Skeletal muscle cell (primary cell): Measurements from ENCODE around the gene CTCF.
"Not testable (repeated sequence)": the region's sequence is repeated elsewhere in the genome, so short reads cannot be mapped to it uniquely, and the experiment has no call there.

Source experiments
- DNase-seq: peaks from one replicate; pipeline ENCODE4 v3.0.0-alpha.2; 2010; ENCODE audit warnings: low read depth
- H3K4me3 ChIP-seq: 2 replicates; pipeline ENCODE4 v1.5.1; 2011; ENCODE audit warnings: low read depth, mild to moderate bottlenecking, control low read depth, low read length, moderate library complexity

The CTCF gene

DNA sequence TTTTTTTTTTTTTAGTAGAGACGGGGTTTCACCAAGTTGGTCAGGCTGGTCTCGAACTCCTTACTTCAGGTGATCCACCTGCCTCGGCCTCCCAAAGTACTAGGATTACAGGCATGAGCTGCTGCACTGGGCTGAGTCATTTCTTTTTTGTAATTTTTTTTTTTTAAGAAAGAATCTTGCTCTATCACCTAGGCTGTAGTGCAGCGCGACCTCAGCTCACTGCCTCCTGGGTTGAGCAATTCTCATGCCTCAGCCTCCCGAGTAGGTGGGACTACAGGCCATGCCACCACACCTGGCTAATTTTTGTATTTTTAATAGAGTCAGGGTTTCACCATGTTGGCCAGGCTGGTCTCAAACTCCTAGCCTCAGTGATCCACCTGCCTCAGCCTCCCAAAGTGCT is 28.3 kb upstream of the CTCF start:
- DNase-seq, H3K4me3 ChIP-seq: not testable (repeated sequence)

DNA sequence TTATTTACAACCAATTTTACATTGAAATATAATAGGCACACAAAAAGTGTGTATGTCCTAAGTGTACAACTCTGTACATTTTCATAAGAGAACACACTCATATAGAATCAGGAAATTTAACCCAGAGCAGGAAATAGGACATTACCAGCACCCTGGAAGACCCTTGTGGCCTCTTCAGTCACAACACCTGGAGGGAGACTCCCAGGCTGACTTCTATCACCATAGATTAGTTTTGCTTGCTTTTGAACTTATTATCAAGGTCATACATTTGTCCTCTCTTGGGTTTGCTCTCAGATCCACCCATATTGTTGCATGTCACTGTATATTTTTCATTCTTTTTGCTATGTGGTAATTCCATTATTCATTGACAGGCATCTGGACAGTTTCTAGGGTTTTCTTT is 27.9 kb upstream of the CTCF start:
- H3K4me3 ChIP-seq: no peak overlapping the region
- DNase-seq: no peak

DNA sequence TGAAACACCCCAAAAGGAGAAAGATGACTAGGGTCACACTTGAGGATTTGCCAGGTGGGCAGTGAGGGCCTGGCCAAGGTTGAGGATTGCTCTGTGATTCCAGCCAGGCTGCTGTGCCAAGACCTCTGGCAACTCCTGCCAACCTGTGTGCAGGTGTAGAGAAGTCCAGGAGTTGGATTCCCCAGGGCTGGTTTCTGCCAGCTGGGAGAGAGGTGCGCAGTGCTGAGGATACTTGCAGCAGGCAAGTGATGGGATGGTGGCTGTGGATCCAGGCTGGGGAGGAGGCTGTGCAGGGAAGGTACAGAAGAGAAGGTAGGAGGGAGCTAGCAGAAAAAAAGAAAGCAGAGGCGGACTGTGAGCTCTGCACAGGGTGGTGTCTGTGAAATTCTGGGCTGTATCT is 27.1 kb upstream of the CTCF start:
- no peak for DNase-seq
- no peak overlapping the region for H3K4me3 ChIP-seq

DNA sequence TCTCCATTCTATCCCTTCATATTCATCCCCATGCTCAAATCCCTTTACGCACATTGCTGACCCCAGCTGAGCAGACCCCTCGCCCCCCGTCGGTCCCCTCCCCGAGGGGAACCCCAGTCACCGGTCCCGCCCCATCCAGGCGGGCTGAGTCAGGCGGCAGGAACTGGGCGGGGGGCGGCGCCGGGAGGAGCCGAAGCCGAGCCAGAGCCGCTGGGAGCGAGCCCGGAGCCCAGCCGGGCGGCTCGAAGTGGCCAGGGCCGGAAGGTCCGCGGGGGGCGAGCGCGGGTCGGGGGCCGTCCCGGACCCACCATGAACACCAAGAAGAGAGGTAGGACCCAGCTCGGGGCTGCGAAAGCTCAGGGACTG is 25.1 kb upstream of the CTCF start:
- peak overlapping the region; percentile 66 for H3K4me3 ChIP-seq
- DNase-seq: no peak

DNA sequence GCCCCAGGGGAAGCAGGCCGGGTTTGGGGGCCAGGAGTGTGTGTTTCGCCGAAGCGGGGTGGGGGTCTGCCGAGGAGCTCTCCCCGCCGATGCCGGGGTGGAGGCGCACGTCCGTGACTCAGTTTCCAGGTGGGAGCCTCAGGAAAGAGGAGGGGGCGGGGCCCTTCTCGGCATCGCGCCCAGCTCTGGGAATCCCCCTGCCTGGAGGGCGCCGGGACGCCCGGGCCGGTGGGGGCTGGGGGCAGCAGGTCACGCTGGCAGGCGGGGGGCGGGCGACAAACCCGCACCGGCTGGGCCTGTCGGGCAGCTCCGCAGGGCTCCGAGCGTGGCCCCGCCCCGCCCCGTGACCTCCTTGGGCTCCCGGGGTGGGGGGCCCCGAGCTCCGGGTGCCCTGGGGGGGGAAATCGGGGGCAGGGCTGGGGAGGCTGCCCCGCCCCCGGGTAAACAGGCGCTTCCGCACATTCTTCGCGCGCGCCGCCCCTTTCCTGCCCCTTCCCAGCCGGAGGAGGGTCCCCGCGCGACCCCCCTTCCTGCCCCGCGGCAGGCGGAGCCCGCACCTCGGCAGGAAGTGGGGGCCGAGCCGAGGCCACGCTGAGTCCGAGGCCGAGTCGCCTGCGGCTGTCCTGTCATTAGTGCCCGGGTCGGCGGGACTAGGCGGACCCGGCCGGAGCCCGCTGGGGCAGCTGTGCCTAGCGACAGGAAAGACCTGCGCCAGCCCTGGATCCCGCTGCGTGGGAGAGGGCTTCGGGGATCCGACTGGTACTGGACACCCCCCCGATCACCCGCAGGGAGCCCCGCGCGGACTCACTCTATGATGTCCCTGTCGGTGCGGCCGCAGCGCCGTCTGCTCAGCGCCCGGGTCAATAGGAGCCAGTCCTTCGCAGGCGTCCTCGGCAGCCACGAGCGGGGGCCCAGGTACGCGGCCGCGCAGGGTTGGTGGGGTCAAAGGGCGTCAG is 24.4 kb upstream of the CTCF start:
- no peak for DNase-seq
- H3K4me3 ChIP-seq: peak overlapping the region; percentile 66

DNA sequence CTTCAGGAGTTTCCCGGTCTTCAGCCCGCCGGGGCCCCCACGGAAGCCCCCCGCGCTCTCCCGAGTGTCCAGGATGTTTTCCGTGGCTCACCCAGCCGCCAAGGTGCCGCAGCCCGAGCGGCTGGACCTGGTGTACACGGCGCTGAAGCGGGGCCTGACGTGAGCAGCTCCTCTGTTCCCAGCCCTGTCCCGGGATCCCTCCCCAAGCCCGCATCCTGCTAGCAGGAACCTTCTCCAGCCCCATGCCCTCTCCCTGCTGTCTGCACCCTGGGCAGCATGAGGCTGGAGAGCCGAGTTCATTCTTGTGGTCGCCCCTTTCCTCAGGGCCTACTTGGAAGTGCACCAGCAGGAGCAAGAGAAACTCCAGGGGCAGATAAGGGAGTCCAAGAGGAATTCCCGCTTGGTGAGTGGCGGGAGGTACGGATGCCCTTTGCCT is 23.6 kb upstream of the CTCF start:
- peak overlapping the region; percentile 66 for H3K4me3 ChIP-seq
- no peak for DNase-seq

DNA sequence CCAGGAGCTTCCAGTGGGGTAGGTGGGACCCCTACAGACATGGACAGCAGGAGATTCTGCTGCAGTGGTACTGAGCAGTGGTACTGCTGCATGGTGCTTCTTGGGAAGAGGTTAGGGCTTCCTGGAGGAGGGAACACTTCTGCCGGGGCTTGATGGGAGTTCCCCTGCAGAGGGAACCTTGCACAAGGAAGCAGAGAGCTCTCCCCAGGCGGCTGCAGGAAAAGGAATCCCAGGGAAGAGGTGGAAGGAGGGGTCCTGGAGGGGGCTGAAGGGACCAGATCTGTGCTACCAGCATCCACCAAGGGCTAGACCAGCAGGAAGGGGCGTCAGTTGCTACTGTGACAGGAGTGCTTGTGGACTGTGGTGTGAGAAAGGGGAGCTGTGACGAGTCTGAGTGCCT is 23.1 kb upstream of the CTCF start:
- no peak overlapping the region for H3K4me3 ChIP-seq
- DNase-seq: no peak

DNA sequence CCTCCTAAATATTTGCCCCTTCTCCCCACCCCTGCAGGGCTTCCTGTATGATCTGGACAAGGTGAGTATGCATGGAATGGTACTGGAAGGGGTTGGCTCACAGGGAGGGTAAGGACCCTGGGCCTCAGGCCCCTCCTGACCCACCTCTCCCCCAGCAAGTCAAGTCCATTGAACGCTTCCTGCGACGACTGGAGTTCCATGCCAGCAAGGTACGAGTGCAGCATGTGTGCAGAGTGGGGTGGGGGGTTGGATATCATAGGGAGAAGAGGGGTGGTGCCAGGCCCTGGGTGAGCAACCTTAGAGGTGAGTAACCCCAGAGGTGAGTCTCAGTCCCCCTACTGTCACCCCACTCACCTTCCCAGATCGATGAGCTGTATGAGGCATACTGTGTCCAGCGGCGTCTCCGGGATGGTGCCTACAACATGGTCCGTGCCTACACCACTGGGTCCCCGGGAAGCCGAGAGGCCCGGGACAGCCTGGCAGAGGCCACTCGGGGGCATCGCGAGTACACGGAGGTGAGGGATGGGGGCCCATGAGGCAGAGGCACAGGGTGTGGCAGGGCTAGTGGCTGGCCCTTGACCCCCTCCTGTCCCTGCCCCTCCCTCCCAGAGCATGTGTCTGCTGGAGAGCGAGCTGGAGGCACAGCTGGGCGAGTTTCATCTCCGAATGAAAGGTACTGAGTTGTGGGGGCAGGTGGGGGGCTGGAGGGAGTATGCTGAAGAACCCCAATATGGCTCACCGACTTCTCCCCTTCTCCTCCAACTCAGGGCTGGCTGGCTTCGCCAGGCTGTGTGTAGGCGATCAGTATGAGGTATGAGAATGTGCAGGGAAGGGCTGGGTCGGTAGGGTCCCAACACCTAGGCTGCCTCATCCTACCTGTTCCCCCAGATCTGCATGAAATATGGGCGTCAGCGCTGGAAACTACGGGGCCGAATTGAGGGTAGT is 22.4 kb upstream of the CTCF start:
- H3K4me3 ChIP-seq: no peak overlapping the region
- DNase-seq: no peak

DNA sequence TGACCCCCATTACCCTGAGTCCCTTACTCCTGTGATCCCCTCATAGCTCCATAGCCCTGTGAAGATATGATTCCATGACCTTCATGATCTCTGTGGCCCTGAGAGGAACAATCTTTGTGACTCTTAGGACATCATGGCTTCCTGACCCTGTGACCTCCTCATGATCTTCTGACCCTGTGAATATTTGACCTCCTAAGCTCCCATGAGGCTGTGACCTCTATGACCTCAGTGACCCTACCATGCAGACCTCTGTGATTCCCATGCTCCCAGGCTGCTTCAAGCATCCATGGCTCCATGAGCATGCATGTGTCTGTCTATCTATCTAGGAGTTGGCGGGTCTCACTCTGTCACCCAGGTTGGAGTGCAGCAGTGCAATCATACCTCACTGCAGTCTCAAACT is 21.6 kb upstream of the CTCF start:
- H3K4me3 ChIP-seq: no peak overlapping the region
- no peak for DNase-seq

DNA sequence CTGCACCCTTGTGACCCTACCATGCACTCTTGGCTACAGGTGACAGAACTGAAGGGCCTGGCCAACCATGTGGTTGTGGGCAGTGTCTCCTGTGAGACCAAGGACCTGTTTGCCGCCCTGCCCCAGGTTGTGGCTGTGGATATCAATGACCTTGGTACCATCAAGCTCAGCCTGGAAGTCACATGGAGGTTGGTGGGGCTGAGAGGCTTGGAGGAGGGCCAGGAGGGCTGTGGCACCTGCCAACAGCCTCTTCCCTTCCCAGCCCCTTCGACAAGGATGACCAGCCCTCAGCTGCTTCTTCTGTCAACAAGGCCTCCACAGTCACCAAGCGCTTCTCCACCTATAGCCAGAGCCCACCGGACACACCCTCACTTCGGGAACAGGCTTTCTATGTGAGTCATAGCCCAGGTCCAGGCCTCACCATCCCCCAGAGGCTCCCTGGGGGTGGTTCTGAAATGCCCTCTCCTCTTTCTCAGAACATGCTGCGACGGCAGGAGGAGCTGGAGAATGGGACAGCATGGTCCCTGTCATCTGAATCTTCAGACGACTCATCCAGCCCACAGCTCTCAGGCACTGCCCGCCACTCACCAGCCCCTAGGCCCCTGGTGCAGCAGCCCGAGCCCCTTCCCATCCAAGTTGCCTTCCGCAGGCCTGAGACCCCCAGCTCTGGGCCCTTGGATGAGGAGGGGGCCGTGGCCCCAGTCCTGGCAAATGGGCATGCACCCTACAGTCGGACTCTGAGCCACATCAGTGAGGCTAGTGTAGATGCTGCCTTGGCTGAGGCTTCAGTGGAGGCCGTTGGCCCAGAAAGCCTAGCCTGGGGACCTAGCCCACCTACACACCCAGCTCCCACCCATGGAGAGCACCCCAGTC is 20.7 kb upstream of the CTCF start:
- no peak overlapping the region for H3K4me3 ChIP-seq
- DNase-seq: no peak

DNA sequence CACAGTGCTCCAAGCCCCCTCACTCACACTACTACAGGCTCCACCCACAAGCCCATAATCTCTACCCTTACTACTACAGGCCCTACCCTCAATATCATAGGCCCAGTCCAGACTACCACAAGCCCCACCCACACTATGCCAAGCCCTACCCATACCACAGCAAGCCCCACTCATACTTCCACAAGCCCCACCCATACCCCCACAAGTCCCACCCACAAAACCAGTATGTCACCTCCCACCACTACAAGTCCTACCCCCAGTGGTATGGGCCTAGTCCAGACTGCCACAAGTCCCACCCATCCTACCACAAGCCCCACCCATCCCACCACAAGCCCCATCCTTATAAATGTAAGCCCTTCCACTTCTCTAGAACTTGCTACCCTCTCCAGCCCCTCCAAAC is 19.9 kb upstream of the CTCF start:
- no peak for DNase-seq
- H3K4me3 ChIP-seq: no peak overlapping the region

DNA sequence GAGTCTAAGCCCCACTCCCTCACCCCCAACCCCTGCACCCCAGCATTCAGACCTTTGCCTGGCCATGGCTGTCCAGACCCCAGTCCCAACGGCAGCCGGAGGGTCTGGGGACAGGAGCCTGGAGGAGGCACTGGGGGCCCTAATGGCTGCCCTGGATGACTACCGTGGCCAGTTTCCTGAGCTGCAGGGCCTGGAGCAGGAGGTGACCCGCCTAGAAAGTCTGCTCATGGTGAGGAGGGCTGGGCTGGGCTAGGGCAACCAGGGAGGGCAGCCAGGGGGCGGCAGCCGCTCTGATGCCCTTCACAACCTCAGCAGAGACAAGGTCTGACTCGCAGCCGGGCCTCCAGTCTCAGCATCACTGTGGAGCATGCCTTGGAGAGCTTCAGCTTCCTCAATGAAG is 19.3 kb upstream of the CTCF start:
- no peak overlapping the region for H3K4me3 ChIP-seq
- DNase-seq: no peak

DNA sequence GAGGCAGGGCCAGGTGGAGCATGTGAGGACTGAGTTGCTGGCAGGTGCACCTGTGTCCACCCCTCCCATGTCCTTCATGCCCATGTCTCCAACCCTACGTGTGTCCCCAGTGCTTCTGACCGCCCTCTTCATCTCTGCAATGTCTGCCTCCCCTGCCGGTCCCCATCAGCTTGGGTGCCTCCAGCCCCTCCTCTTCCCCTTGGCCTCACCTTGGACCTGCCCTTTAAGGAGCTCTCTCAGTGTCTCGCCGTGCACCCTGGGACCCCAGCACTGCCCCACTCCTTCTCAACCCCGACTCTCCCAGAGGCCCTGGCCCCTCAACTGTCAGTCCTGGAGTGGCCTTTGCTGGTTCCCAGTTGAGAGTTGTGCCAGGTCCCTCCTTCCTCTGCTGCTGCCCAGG is 18.7 kb upstream of the CTCF start:
- H3K4me3 ChIP-seq: no peak overlapping the region
- DNase-seq: no peak

DNA sequence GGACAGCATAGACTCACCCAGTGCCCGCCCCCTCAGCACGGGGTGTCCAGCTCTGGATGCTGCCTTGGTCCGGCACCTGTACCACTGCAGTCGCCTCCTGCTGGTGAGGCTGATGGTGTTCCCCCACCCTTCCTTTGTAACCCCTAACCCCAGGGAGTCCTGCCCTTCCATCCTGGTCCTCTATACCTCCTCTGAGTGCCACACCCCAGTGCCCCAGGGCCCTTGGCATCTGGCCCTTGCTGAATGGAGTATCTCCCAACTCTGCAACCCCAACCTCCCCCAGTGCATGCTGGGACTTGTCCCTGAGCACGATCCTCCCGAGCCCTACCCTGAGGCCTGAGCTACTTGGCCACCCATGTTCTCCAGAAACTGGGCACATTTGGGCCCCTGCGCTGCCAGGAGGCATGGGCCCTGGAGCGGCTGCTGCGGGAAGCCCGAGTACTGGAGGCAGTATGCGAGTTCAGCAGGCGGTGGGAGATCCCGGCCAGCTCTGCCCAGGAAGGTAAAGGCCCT is 17.9 kb upstream of the CTCF start:
- DNase-seq: no peak
- no peak overlapping the region for H3K4me3 ChIP-seq

DNA sequence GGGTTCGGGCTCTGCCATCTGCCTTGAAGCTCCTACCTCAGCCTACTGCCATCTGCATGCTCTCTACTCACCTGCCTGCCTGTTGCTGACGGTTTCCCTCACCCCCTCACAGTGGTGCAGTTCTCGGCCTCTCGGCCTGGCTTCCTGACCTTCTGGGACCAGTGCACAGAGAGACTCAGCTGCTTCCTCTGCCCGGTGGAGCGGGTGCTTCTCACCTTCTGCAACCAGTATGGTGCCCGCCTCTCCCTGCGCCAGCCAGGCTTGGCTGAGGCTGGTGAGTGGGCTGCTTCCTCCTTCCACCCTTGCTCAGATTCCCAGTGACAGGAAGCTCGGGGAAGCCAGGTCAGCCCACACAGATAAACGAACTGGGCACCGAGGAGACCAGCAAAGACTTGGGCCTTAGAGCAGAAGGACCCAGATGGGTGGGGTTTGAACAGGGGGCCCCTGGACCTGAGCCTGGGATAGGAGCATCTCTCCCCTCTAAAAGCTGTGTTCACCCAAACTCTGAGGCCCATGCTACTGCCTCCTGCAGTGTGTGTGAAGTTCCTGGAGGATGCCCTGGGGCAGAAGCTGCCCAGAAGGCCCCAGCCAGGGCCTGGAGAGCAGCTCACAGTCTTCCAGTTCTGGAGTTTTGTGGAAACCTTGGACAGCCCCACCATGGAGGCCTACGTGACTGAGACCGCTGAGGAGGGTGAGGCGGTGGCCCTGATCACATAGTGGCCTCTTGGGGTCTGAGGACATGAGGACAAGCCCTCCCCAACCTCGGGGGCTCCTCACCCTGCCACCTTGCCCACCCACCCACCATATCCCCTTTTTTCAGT is 17.3 kb upstream of the CTCF start:
- DNase-seq: no peak
- no peak overlapping the region for H3K4me3 ChIP-seq

DNA sequence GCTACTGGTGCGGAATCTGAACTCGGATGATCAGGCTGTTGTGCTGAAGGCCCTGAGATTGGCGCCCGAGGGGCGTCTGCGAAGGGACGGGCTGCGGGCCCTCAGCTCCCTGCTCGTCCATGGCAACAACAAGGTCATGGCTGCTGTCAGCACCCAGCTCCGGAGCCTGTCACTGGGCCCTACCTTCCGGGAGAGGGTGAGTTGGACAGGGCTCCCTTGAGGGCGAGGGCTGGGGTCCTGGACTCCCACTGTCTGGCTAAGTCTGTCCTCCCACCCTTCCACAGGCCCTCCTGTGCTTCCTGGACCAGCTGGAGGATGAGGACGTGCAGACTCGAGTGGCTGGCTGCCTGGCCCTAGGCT is 16.7 kb upstream of the CTCF start:
- no peak overlapping the region for H3K4me3 ChIP-seq
- DNase-seq: no peak

DNA sequence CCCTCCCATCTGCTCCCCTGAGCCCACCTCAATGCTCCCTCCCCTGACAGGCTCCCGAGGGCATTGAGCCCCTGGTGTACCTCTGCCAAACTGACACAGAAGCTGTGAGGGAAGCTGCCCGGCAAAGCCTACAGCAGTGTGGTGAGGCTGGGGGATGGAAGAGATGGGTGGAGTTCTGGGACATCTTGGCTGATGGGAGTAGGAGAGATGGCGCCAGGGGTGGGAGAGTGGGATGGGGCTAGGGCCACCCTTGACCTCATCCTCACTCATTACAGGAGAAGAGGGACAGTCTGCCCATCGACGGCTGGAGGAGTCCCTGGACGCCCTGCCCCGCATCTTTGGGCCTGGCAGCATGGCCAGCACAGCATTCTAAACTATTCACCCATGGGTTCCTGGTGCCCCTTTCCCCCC is 16.2 kb upstream of the CTCF start:
- no peak overlapping the region for H3K4me3 ChIP-seq
- DNase-seq: no peak

DNA sequence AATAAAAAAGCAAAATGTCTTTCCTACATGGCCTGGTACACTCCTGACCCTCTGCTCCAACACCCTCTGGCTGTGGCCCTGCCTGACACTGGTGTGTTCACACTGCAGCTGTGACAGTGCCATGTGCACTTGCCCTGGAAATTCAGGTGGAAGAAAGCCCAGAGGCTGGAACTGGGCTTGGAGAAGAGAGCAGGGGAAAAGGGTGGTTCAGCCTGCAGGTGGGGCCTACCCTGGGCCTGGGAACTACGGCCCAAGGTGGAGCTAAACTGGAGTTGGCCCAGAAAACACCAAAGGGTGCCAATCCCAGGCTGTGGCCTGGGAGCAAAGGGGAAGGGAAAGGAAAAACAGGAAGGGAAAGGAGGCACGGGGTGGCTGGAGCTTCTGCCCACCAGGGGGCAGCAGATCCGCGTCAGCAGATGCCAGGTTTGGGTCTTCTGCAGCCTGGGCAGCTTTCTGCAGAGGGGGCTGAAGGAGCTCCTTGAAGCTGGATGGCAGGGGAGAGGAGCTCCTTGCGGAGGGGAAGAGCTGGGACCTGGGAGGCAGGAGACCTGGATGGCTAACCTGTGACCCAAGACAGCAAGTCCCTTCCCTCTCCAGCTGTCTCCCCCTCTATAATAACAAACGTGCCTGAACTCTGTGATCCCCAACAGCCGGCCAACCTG is 15.4 kb upstream of the CTCF start:
- H3K4me3 ChIP-seq: no peak overlapping the region
- no peak for DNase-seq
